ENCODE results near the gene MRPS22. TPM values are rescaled to one million over a fixed set of nuclear protein-coding genes. Genes with fewer than 3 reads are reported as not detected.

MRPS22 gene
- polyA plus RNA-seq, 1 experiment, result 38.2 TPM

- Histone ChIP-seq H3K27me3 (ENCODE audit: control insufficient read depth, insufficient read depth, low read length) (no peaks in the 10 kb centered on the region), H3K36me3 (ENCODE audit: control insufficient read depth, insufficient read depth, low read length) (no peaks in the 10 kb centered on the region), H3K4me3 (ENCODE audit: low read depth, low read length) (no peak overlapping the region)
- DNase-seq (ENCODE audit: low read depth), result no peak
- CTCF ChIA-PET, result interaction anchor here (2.9 kb wide), 1 partner anchor 213 kb away, joined by 31 read pairs; no protein-coding TSS in a partner anchor
- POLR2A ChIA-PET, result no interaction called here
- TF ChIP-seq, protein P1, sequence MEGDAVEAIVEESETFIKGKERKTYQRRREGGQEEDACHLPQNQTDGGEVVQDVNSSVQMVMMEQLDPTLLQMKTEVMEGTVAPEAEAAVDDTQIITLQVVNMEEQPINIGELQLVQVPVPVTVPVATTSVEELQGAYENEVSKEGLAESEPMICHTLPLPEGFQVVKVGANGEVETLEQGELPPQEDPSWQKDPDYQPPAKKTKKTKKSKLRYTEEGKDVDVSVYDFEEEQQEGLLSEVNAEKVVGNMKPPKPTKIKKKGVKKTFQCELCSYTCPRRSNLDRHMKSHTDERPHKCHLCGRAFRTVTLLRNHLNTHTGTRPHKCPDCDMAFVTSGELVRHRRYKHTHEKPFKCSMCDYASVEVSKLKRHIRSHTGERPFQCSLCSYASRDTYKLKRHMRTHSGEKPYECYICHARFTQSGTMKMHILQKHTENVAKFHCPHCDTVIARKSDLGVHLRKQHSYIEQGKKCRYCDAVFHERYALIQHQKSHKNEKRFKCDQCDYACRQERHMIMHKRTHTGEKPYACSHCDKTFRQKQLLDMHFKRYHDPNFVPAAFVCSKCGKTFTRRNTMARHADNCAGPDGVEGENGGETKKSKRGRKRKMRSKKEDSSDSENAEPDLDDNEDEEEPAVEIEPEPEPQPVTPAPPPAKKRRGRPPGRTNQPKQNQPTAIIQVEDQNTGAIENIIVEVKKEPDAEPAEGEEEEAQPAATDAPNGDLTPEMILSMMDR (IDR thresholded peaks at IDR 0.05; ENCODE audit: insufficient read depth, low read depth, low read length), result no peak
These were observed 18.3 kb upstream of the MRPS22 start for GRCh38 chr3:139325551-139325950.

GRCh38 chr3:139326131-139326530 lies 17.7 kb upstream of the MRPS22 start:
- POLR2A ChIA-PET, result no interaction called here
- H3K4me3 ChIP-seq (ENCODE audit: low read depth, low read length), result no peak overlapping the region
- H3K36me3 ChIP-seq (ENCODE audit: control insufficient read depth, insufficient read depth, low read length), result no peaks in the 10 kb centered on the region
- TF ChIP-seq, protein P1 (IDR thresholded peaks at IDR 0.05; ENCODE audit: insufficient read depth, low read depth, low read length), result no peak
- no peaks in the 10 kb centered on the region for H3K27me3 ChIP-seq (ENCODE audit: control insufficient read depth, insufficient read depth, low read length)
- no peak for DNase-seq (ENCODE audit: low read depth)
- CTCF ChIA-PET, result interaction anchor here (0.9 to 2.9 kb wide), 2 partner anchors 45 to 214 kb away, joined by 3 to 31 read pairs; no protein-coding TSS in a partner anchor

GRCh38 chr3:139326707-139327106 lies 17.1 kb upstream of the MRPS22 start:
- peaks cover 2% of the 10 kb centered on the region; the same call in 1 of the 2 replicates for H3K27me3 ChIP-seq (ENCODE audit: control insufficient read depth, insufficient read depth, low read length)
- POLR2A ChIA-PET, result no interaction called here
- TF ChIP-seq, protein P1 (IDR thresholded peaks at IDR 0.05; ENCODE audit: insufficient read depth, low read depth, low read length), result no peak
- CTCF ChIA-PET, result interaction anchor here (0.6 to 2.9 kb wide), 4 partner anchors 9 to 214 kb away, joined by 3 to 31 read pairs (median 3); no protein-coding TSS in a partner anchor
- no peaks in the 10 kb centered on the region for H3K36me3 ChIP-seq (ENCODE audit: control insufficient read depth, insufficient read depth, low read length)
- H3K4me3 ChIP-seq (ENCODE audit: low read depth, low read length), result no peak overlapping the region
- no peak for DNase-seq (ENCODE audit: low read depth)

DNA sequence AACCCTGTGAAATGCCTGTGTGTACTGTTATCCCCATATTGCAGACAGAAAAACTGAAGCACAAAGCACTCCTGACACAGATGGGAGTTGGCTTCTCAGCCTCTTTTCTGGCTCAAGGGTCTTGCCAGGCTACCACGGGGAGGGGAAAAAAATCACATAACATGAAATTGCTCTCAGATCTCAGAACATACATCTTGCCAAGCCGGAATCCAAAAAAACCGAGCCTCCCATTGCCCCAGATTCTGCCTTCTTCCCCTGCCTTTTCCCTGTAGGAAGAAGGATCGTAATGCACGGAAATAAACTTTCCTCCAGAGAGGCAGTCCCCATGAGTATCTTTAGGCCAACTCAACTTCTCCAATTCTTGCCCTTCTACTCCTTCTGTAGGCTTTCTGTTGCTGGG lies 16.6 kb upstream of the MRPS22 start:
- Histone ChIP-seq H3K4me3 (ENCODE audit: low read depth, low read length) (no peak overlapping the region), H3K36me3 (ENCODE audit: control insufficient read depth, insufficient read depth, low read length) (no peaks in the 10 kb centered on the region), H3K27me3 (ENCODE audit: control insufficient read depth, insufficient read depth, low read length) (peaks cover 2% of the 10 kb centered on the region; the same call in 1 of the 2 replicates)
- no peak for DNase-seq (ENCODE audit: low read depth)
- TF ChIP-seq, protein P1 (IDR thresholded peaks at IDR 0.05; ENCODE audit: insufficient read depth, low read depth, low read length), result no peak
- ChIA-PET CTCF (interaction anchor here (0.7 to 5.5 kb wide), 6 partner anchors 9 to 392 kb away, joined by 3 to 189 read pairs (median 15); no protein-coding TSS in a partner anchor), POLR2A (no interaction called here)

DNA sequence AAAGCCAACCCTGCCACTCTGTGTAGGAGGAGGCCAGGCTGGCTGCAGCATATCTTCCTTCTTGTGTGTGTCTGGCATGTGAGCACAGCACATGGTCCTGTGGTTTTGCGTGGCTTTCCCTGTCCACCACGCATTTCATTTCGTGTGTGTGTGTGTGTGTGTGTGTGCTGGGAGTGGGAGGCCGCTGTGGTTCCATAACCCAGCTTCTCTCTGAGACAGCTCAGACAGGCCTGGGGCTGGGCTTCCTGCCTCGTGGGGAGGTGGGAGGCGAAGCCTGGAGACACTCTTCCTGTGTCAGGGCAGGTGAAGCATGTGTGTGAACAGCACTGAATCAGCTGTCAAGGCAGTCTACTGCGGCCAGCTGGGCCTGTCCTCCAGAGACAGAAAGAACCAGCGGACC lies 16.0 kb upstream of the MRPS22 start:
- ChIA-PET POLR2A (no interaction called here), CTCF (interaction anchor here (1.5 to 5.5 kb wide), 8 partner anchors 9 to 404 kb away, joined by 4 to 189 read pairs (median 16); no protein-coding TSS in a partner anchor)
- Histone ChIP-seq H3K36me3 (ENCODE audit: control insufficient read depth, insufficient read depth, low read length) (no peaks in the 10 kb centered on the region), H3K4me3 (ENCODE audit: low read depth, low read length) (no peak overlapping the region), H3K27me3 (ENCODE audit: control insufficient read depth, insufficient read depth, low read length) (peaks cover 2% of the 10 kb centered on the region; the same call in 1 of the 2 replicates)
- TF ChIP-seq, protein P1 (IDR thresholded peaks at IDR 0.05; ENCODE audit: insufficient read depth, low read depth, low read length), result no peak
- DNase-seq (ENCODE audit: low read depth), result no peak

All from BJ (cell line).